Effector CD8-positive, alpha-beta T cell (primary cell): ENCODE results near the gene FGFR4.

ENCODE experiments used
- DNase-seq: peaks from one replicate; lab custom pipeline; 2025; lab: John Stamatoyannopoulos, UW

FGFR4 gene

DNA sequence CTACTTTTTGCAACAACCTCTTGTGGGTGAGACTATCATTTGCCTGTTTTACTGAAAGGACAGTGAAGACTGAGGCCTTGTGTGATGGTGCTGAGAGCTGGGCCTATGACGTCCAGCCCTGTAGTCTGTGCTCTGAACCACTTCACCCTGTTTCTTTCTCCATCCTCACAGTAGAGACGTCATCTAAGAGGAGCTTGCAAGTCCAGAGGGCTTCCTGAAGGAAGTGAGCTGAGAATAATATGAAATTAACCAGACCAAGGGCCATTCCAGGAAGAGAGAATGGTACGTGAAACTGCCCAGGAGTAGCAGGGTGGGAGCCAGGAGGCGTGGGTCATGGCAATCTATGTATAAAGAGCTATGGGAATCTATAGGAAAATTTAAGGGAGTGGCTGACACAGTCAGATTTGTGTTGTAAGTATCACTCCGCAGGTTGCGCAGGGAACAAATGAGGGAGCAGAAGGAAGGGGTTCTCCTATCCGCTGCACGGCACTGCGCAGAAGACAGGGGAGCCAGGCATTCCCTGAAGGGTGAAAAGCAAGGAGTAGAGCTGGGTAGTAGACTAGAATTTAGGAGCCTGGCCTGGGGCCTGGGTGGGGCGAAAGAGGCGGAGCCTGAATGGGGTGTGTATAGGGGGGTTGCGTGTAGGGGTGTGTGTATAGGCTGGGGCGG lies 596 bp upstream of the FGFR4 start:
- no peak for DNase-seq

DNA sequence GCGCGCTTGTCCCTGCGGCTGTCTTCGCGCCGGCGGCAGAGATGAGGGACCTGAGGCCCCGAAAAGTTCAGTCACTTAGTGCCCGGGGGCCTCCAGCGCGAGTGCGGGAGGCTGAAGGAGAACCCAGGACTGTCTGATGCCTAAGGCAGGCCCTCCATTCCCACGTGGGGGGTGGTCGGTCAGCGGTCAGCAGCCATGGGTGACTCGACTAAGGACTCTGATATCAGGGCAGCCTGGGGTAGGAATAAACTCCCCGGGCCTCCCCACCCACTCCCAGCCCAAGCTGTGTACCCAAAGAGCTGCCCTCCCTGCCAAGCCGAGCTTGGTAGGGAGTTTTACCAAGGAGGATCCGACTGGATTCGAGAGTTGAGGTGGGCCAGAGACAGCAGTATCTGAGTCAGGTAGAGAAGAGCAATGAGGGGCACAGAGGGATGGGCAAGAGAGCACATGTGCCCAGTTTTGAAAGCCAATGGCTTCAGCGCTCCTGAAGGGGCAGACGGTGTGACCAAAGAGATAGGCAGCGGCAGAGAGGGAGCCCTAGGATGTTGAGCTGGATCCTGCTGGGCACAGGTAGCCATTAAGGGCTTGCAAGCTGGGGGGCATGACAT lies 787 bp downstream of the FGFR4 start:
- DNase-seq, result no peak

DNA sequence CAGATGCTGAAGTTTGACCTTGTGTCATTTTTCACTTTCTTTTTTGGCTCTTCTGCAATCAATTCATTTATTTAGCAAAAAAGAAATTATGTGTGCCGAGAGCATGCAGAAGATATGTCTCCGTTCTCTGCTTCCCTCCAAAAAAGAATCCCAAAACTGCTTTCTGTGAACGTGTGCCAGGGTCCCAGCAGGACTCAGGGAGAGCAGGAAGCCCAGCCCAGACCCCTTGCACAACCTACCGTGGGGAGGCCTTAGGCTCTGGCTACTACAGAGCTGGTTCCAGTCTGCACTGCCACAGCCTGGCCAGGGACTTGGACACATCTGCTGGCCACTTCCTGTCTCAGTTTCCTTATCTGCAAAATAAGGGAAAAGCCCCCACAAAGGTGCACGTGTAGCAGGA lies 2.4 kb downstream of the FGFR4 start:
- DNase-seq, result no peak

DNA sequence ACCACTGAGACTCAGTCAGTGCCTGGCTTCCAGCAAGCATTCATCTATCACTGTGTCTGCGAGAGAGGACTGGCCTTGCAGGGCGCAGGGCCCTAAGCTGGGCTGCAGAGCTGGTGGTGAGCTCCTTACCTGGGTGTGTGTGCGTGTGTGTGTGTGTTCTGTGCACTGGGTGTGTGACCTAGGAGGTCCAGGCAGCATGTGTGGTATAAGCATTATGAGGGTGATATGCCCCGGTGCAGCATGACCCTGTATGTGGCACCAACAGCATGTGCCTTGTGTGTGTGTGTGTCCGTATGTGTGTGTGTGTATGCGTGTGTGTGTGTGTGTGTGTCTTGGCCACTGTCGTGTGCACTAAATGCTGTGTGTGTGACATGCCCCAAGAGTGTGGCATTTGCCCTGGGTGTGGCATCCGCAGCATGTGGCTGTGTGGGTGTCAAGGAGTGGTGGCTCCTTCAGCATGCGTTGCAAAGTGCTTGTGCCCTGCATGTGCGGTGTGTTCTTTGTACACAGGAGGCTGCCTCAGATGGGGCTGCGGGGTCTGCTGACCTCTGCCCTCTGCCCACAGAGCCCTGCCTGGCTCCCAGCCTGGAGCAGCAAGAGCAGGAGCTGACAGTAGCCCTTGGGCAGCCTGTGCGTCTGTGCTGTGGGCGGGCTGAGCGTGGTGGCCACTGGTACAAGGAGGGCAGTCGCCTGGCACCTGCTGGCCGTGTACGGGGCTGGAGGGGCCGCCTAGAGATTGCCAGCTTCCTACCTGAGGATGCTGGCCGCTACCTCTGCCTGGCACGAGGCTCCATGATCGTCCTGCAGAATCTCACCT lies 3.3 kb downstream of the FGFR4 start:
- DNase-seq, result no peak

DNA sequence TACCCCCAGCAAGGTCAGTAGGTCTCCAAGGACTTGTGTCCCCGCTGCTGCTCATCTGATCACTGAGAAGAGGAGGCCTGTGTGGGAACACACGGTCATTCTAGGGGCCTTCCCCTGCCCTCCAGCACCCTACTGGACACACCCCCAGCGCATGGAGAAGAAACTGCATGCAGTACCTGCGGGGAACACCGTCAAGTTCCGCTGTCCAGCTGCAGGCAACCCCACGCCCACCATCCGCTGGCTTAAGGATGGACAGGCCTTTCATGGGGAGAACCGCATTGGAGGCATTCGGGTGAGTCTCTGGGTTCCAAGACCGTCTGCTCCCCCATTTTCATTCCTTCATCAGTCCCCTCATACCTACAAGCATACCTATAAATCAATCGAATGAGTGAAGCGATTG lies 4.1 kb downstream of the FGFR4 start:
- DNase-seq, result no peak

DNA sequence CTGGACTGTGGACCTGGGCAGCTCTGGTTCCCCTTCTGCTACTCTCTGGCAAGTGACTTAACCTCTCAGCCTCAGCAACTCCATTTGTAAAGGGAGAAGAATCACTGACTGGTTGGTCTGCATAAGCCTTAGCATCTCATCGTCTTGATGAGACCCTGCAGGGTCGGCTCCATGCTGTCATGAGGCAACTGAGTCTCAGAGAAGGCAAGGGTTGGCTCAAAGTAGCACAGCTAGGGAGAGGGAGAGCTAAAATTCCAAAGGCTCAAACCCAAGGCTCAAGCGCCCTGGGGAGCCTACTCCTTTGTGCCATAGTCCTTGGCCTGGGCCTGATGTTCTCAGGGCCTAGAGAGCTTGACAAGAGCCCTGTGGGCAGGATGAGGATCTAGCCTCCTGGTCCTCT lies 4.5 kb downstream of the FGFR4 start:
- DNase-seq, result no peak

DNA sequence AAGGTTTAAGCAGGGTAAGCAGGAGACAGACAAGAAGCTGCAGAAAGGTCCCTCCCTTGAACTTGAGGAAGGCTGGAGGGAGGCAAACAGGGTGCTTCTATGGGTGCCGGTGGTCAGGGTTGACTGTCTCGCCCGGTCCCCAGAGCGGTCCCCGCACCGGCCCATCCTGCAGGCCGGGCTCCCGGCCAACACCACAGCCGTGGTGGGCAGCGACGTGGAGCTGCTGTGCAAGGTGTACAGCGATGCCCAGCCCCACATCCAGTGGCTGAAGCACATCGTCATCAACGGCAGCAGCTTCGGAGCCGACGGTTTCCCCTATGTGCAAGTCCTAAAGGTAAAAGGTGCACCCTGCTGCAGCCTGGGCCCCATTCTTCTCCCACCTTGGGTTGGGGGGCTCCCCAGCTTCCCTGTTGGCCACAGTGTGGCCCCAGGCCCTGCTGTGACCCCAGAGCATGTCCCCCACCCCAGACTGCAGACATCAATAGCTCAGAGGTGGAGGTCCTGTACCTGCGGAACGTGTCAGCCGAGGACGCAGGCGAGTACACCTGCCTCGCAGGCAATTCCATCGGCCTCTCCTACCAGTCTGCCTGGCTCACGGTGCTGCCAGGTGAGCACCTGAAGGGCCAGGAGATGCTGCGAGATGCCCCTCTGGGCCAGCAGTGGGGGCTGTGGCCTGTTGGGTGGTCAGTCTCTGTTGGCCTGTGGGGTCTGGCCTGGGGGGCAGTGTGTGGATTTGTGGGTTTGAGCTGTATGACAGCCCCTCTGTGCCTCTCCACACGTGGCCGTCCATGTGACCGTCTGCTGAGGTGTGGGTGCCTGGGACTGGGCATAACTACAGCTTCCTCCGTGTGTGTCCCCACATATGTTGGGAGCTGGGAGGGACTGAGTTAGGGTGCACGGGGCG lies 5.7 kb downstream of the FGFR4 start:
- no peak for DNase-seq

DNA sequence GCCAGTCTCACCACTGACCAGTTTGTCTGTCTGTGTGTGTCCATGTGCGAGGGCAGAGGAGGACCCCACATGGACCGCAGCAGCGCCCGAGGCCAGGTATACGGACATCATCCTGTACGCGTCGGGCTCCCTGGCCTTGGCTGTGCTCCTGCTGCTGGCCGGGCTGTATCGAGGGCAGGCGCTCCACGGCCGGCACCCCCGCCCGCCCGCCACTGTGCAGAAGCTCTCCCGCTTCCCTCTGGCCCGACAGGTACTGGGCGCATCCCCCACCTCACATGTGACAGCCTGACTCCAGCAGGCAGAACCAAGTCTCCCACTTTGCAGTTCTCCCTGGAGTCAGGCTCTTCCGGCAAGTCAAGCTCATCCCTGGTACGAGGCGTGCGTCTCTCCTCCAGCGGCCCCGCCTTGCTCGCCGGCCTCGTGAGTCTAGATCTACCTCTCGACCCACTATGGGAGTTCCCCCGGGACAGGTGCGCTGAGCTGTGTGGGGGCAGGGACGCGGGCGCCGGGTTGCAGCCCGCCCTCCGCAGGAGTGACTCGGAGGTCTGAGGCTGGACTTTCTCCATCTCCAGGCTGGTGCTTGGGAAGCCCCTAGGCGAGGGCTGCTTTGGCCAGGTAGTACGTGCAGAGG lies 6.5 kb downstream of the FGFR4 start:
- no peak for DNase-seq

DNA sequence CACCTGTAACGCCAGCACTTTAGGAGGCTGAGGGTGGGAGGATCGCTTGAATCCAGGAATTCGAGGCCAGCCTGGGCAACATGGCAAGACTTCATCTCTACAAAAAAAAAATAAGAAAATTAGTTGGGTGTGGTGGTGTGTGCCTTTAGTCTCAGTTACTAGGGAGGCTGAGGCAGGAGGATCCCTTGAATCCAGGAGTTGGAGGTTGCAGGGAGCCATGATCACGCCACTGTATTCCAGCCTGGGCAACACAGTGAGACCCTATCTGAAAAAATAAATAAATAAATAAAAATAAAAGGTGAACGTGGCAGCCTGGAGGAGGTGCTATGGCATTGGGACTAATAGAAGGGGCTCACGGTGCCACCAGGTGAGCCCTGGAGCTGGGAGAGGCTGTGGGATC lies 7.1 kb downstream of the FGFR4 start:
- DNase-seq, result no peak

DNA sequence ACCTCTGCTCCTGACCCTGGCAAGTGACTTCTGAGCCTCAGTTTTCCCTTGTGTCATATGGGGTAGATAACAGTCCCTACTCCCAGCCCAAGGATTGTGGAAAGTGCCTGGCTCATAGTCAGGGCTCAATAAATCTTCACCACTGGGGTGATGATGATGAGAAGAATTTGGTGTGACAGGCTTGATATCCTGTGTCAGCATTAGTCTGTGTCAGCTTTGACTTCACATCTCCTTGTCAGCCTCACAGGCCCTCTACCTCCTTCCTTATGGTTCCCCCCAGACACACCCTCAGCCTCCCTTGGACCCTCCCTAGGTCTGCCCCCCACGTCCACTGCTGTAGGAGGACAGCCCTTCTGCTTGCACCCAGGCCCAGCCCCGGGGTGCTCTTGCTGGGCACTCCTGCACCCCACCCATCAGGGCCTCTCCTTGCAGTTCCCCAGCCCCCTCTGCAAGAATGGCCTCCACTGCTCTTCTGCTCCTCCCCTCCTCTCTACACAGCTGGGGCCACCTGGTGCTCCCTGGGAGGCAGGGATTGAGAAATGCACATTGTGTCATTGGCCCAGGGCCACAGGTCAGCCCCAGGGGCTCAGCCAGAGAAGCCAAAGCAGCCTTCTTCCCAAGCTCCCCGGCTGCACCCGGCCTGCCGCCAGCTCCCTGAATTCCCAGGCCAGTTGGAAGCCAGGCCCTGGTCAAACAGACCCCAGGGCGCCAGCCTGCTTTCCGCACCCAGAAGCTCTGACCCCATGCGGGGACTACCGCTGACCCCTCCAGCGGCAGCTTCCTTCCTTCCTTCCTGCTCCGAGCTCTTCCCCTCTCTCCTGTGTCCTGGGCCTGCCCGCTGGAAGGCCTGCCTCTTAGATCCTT lies 7.7 kb downstream of the FGFR4 start:
- no peak for DNase-seq

DNA sequence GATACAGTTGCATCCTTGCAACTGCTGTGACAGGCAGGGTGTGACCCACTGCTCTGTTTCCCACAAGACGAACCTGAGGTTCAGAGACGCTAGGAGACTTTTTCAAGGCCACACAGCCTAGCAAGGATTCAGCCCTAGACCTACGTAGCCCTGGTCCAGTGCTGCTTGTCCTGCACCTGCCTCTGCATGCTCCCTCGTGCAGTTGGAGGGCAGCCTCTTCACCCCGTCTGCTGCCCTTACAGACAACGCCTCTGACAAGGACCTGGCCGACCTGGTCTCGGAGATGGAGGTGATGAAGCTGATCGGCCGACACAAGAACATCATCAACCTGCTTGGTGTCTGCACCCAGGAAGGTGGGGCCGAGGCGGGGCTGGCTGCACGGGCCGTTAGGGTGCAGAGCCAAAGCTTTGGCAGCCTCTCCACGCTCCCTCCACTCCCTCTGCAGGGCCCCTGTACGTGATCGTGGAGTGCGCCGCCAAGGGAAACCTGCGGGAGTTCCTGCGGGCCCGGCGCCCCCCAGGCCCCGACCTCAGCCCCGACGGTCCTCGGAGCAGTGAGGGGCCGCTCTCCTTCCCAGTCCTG lies 8.5 kb downstream of the FGFR4 start:
- DNase-seq, result no peak

DNA sequence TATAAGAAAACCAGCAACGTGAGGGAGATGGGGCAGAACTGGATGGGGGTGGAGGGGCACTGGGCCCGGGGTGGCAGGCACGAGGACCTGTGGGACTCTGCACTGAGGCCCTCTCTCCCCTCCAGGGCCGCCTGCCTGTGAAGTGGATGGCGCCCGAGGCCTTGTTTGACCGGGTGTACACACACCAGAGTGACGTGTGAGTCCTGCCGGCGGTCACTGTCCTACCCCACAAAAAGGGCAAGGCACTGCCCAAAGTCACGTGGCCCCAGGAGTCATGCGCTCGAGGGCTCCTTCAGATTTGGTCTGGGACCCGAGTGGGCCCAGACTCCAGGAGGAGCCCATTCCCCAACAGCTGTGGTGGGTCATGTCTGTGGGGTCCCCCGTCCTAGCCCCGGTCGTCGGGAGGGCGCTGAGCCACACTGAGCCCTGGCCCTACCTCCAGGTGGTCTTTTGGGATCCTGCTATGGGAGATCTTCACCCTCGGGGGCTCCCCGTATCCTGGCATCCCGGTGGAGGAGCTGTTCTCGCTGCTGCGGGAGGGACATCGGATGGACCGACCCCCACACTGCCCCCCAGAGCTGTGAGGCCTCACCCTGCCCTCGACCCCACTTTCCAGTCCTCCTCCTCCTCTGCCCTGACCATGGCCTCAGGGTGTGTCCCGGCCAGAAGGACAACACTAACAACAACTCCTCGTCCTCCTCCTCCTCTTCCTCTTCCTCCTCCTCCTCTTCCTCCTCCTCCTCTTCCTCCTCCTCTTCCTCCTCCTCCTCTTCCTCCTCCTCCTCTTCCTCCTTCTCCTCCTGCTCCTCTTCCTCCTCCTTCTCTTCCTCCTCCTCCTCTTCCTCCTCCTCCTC lies 9.7 kb downstream of the FGFR4 start:
- no peak for DNase-seq

DNA sequence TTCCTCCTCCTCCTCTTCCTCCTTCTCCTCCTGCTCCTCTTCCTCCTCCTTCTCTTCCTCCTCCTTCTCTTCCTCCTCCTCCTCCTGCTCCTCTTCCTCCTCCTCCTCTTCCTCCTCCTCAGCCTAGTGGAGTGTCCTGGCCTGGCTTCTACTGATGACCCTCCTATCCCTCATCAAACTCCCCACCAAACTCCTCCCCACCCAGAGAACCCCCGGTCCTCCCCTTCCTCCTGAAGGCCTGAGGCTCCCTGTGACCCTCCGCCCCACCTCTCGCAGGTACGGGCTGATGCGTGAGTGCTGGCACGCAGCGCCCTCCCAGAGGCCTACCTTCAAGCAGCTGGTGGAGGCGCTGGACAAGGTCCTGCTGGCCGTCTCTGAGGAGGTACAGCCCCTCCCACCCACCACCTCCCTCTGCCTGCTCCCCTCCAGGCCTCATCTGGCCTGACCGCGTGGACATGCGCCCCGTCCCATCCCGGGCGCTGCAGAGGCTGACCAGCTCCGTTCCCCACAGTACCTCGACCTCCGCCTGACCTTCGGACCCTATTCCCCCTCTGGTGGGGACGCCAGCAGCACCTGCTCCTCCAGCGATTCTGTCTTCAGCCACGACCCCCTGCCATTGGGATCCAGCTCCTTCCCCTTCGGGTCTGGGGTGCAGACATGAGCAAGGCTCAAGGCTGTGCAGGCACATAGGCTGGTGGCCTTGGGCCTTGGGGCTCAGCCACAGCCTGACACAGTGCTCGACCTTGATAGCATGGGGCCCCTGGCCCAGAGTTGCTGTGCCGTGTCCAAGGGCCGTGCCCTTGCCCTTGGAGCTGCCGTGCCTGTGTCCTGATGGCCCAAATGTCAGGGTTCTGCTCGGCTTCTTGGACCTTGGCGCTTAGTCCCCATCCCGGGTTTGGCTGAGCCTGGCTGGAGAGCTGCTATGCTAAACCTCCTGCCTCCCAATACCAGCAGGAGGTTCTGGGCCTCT lies 10.6 kb downstream of the FGFR4 start:
- DNase-seq, result no peak

DNA sequence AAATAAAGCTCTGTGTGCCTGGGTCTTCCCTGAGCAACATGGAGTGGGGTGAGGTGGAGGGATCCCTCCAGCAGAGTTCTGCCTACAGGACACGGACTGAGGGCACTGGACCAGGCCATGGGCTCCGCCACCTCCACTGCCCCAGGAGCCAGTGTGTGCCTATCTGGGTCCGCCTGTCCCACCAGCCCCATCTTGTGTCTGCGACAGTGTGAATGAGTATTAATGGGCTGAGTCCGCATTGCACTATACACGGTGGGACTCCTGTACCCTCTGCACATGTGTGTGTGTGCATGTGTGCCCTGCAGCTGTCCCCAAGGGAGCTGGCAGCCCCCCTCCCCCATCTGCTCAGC lies 11.4 kb downstream of the FGFR4 start:
- no peak for DNase-seq

DNA sequence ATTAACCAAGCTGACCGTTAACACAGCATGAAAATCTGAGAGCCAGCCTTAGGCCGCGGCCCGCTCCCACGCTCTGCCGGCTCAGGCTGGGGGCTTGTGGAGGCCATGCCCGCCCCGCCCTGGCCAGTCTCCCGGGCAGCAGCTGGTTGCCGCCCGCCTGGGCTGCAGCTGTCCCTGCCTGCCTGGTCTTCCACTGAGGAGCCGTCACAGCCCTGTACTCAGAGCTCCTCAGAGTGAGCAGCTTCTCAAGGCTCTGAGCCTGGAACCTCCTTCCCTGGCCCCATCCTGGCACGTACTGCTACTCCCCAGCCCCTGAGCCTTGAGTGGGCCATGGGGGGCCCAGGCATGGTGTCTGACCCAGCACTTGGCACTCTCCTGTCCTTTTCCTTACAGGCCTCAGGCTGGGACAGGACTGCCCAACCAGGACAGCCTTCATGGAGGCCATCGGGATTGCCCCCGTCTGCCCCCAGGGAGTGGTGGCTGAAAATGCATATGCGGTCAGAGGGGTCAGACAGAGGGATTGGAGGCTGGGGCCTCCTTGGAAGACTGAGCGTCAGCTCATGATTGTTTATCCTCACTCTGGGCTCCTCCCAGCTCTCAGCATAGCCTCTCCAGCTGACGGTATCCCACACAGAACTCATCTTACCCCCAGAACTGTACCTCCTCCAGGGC lies 11.9 kb downstream of the FGFR4 start:
- DNase-seq, result no peak

DNA sequence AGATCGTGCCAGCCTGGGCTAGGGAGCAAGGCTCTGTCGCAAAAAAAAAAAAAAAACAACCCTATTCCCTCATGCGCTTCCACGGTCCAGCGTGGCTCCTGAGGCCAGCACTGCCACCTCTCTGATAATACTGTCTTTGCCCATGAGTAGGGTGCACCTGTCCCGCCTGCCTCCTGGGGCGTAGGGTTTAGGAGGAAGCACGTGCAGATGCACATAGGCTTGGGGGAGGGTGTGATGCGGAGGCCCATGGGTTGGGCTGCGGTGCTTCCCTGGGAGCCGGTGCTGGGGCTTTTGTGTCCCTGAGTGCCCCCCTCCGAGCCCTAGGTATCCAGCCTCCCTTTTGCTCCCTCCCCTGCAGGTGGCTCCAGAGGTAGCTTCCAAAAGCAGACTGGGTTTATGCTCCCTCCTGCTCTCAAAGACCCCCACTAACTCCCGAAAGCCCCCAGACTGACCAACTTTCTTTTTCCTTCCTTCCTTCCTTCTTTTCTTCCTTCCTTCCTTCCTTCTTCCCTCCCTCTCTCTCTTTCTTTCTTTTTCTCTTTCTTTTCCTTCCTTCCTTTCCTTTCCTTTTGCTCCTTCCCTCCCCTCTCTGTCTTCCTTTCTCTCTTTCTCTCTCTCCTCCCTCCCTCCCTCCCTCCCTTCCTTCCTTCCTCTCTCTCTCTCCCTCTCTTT lies 12.8 kb downstream of the FGFR4 start:
- DNase-seq, result no peak

DNA sequence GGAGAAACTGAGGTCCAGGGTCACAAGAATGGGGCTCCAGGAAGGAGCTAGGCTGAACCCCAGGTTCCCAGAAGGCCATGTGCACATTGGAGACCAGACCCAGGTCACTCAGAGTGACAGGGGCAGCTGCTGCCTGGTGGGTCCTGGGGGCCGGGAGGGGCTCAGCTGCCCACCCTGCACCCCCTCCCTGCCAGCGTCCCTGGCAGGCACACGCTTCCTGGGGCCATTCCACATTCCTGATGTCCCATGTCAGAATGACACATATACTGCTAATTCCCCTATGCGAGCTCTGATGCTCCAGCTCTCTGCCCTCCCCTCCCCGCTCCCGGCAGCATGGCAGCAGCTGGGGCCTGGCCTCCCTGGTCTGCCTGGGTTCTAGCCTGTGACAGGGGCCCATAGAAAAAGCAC lies 14.0 kb downstream of the FGFR4 start:
- no peak for DNase-seq
